Measurements from ENCODE around the gene U2AF1L4. TPM values are rescaled to one million over a fixed set of nuclear protein-coding genes. Genes with fewer than 3 reads are reported as not detected.

U2AF1L4 gene
- total RNA-seq, 1 experiment from 2014 or later = 37.5 TPM

GRCh38 chr19:35755131-35755549 lies 9.9 kb upstream of the U2AF1L4 start:
- POLR2A ChIA-PET = no interaction called here
- no TSS peak for BruUV-seq (replicated peaks)
- intact Hi-C loops (cut with micrococcal nuclease) = no loop called here
- DNase-seq (ENCODE audit: unreplicated experiment) = no peak
- Mint-ChIP-seq H3K36me3 (ENCODE audit: insufficient read depth, unreplicated experiment) (peaks cover 15% of the 10 kb centered on the region), H3K27me3 (ENCODE audit: insufficient read depth, unreplicated experiment) (no peaks in the 10 kb centered on the region), H3K27ac (ENCODE audit: low read depth, unreplicated experiment) (no peak overlapping the region), H3K4me3 (ENCODE audit: unreplicated experiment) (no peak overlapping the region), H3K9me3 (ENCODE audit: unreplicated experiment) (no peaks in the 10 kb centered on the region), H3K4me1 (ENCODE audit: insufficient read depth, unreplicated experiment) (peaks cover 8% of the 10 kb centered on the region)
- no peak for TF ChIP-seq CTCF (IDR thresholded peaks at IDR 0.05; ENCODE audit: unreplicated experiment)
- CTCF ChIA-PET = no interaction called here

- intact Hi-C loops (cut with micrococcal nuclease) = no loop called here
- H3K4me3 Mint-ChIP-seq (ENCODE audit: unreplicated experiment) = no peak overlapping the region
Observed at GRCh38 chr19:35754370-35755130, 9.3 kb upstream of the U2AF1L4 start.

GRCh38 chr19:35753634-35754369 lies 8.6 kb upstream of the U2AF1L4 start:
- Mint-ChIP-seq H3K4me1 (ENCODE audit: insufficient read depth, unreplicated experiment) (peaks cover 12% of the 10 kb centered on the region), H3K27me3 (ENCODE audit: insufficient read depth, unreplicated experiment) (no peaks in the 10 kb centered on the region), H3K9me3 (ENCODE audit: unreplicated experiment) (no peaks in the 10 kb centered on the region), H3K4me3 (ENCODE audit: unreplicated experiment) (no peak overlapping the region), H3K27ac (ENCODE audit: low read depth, unreplicated experiment) (no peak overlapping the region), H3K36me3 (ENCODE audit: insufficient read depth, unreplicated experiment) (peaks cover 14% of the 10 kb centered on the region)
- no peak for TF ChIP-seq CTCF (IDR thresholded peaks at IDR 0.05; ENCODE audit: unreplicated experiment)
- intact Hi-C loops (cut with micrococcal nuclease) = no loop called here
- DNase-seq (ENCODE audit: unreplicated experiment) = no peak
- CTCF ChIA-PET = interaction anchor here (0.6 kb wide), 1 partner anchor 71 kb away, joined by 4 read pairs; no protein-coding TSS in a partner anchor
- BruUV-seq (replicated peaks) = no TSS peak
- POLR2A ChIA-PET = no interaction called here

More at GRCh38 chr19:35754370-35755130, 9.3 kb upstream of the U2AF1L4 start:
- Mint-ChIP-seq H3K27ac (ENCODE audit: low read depth, unreplicated experiment) (no peak overlapping the region), H3K9me3 (ENCODE audit: unreplicated experiment) (no peaks in the 10 kb centered on the region), H3K36me3 (ENCODE audit: insufficient read depth, unreplicated experiment) (peaks cover 14% of the 10 kb centered on the region), H3K4me1 (ENCODE audit: insufficient read depth, unreplicated experiment) (peaks cover 11% of the 10 kb centered on the region), H3K27me3 (ENCODE audit: insufficient read depth, unreplicated experiment) (no peaks in the 10 kb centered on the region)
- POLR2A ChIA-PET = no interaction called here
- CTCF ChIA-PET = no interaction called here
- DNase-seq (ENCODE audit: unreplicated experiment) = no peak
- TF ChIP-seq CTCF (IDR thresholded peaks at IDR 0.05; ENCODE audit: unreplicated experiment) = no peak
- no TSS peak for BruUV-seq (replicated peaks)

- H3K27me3 Mint-ChIP-seq (ENCODE audit: insufficient read depth, unreplicated experiment) = no peaks in the 10 kb centered on the region
- DNase-seq (ENCODE audit: unreplicated experiment) = no peak
- TF ChIP-seq CTCF (IDR thresholded peaks at IDR 0.05; ENCODE audit: unreplicated experiment) = no peak
- peaks cover 15% of the 10 kb centered on the region for H3K36me3 Mint-ChIP-seq (ENCODE audit: insufficient read depth, unreplicated experiment)
- H3K27ac Mint-ChIP-seq (ENCODE audit: low read depth, unreplicated experiment) = no peak overlapping the region
- ChIA-PET CTCF (interaction anchor here (0.6 to 0.7 kb wide), 2 partner anchors 178 to 240 kb away, joined by 3 to 4 read pairs; no protein-coding TSS in a partner anchor), POLR2A (no interaction called here)
- intact Hi-C loops (cut with micrococcal nuclease) = no loop called here
- BruUV-seq (replicated peaks) = no TSS peak
- no peaks in the 10 kb centered on the region for H3K9me3 Mint-ChIP-seq (ENCODE audit: unreplicated experiment)
- H3K4me1 Mint-ChIP-seq (ENCODE audit: insufficient read depth, unreplicated experiment) = peaks cover 12% of the 10 kb centered on the region
- no peak overlapping the region for H3K4me3 Mint-ChIP-seq (ENCODE audit: unreplicated experiment)
Observed at GRCh38 chr19:35752746-35753350, 7.6 kb upstream of the U2AF1L4 start.

Measured in MCF 10A (cell line).